Renal cortex interstitium (tissue), 11 donors: Measurements from ENCODE around the gene GSS. TPM values are rescaled to one million over a fixed set of nuclear protein-coding genes. Genes with fewer than 3 reads are reported as not detected.

Source experiments
- DNase-seq, 11 donors: peaks; one replicate each; pipeline ENCODE4 v3.0.0-alpha.2; 2013; ENCODE audit warnings: low read depth in 9 of 11, low spot score in 4 of 11; ENCODE audit errors: extremely low read depth in 1 of 11
- polyA plus RNA-seq, 3 donors: library from polyadenylated mRNA; unstranded; fragments of 120-200 nt; gene quantifications; one replicate each; pipeline ENCODE4 v1.2.1, GENCODE V29; 2013; ENCODE audit not compliant: insufficient read length in 3 of 3

The GSS gene
- polyA plus RNA-seq, 3 donors: 50.1 to 57.9 (median 57.4) TPM

DNA sequence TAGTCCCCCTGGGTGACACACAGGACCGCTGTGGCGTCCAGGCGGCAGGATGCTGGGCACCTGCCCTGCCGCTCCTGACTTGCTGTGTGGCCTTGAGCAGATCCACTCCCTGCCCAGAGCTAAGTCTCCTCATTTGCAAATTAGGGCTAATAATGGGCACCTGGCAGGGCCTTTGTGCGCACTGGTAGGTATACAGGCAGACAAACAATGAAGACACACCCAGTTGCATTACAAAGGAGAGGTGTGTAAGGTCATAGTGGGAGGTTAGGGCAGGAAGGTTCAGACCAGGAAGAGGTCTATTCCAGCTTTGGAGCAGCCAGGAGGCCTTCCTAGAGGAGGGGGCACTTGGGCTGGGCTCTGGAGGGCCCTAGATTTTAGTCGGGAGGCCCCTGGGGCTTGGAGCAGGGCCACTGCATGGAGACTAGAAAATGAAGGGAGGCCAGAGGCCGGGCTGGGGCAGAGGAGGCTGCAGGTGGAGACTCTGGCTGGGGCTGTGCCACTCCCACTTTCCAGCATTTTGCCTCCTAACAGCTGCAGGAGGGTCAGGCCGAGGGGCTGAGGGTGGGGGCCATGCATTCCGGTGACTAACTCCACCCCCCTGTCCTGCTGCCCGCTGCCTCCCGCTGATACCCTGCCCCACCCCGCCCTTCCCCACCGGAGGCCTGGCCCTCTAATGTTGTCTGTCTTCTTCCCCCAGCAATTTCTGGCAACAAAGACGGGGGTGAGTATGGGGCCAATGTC is 28.6 kb upstream of the GSS start:
- DNase-seq: no peak

DNA sequence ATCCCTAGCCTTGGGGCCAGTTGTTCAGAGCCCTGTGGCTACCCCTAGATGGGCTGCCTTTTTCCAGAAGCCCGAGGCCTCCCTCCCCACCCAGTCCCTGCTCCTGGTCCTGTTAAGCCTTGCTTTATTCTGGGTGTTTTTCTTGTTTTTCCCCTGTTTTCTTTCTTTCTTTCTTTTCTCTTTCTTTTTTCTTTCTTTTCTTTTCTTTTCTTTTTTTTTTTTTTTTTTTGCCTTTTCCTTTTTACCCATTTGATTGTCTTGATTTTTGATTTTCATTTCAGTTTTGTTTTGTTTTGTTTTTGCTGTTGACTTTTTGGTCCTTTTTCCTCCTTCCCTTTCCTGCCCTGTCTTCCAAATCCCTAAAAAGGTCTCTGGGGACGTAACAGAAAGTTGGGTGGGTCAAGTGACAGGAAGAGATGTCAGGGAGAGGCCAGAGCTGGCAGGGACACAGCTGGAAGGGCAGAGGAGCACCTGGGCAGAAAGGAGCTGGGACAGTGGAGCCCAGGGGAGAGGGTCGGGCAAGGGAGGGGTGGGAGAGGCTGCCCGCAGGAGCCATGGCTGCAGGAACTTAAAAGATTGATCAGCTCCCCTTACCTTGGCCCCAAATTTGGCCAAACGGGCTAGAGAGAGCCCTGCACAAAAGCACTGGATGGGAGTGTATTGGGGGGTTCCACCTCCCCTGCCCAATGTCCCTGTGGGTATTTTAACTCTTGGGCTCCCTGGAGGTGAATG is 27.6 kb upstream of the GSS start:
- no peak for DNase-seq

DNA sequence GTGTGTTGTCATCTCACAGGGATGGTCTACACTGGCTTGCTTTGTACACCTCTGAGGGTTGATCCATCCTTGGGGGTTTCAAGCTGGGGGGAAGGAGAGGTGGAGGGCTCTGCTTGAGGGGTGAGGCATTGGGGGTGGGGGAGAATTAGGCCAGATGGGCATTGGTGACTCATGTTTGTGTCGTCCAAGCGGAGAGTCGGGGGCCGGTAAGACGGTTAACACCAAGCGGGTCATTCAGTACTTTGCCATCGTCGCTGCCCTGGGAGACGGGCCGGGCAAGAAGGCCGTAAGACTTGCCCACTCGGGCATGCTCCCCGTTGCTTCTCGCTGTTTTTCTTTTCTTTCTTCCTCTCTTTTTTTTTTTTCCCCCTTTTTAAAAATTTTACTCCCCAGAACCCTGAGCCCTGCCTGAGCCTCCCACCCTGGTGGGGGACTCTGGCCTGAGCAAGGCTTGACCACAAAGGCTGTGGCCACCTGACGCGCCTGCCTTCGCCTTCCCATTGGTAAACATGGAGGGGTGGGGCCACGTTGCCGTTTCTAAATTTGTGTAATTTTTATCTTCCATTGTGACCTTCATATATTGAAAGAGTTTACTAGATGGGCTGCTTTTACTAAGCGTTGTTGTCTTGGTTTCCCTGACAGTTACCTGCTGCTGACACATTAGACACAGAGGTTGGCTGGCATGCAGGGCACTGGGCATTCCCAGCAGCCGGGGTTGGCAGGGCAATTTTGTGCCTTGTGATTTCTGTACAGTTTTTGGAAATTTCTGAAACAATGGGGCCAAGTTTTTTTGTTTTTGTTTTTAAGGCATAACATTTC is 26.9 kb upstream of the GSS start:
- no peak for DNase-seq

DNA sequence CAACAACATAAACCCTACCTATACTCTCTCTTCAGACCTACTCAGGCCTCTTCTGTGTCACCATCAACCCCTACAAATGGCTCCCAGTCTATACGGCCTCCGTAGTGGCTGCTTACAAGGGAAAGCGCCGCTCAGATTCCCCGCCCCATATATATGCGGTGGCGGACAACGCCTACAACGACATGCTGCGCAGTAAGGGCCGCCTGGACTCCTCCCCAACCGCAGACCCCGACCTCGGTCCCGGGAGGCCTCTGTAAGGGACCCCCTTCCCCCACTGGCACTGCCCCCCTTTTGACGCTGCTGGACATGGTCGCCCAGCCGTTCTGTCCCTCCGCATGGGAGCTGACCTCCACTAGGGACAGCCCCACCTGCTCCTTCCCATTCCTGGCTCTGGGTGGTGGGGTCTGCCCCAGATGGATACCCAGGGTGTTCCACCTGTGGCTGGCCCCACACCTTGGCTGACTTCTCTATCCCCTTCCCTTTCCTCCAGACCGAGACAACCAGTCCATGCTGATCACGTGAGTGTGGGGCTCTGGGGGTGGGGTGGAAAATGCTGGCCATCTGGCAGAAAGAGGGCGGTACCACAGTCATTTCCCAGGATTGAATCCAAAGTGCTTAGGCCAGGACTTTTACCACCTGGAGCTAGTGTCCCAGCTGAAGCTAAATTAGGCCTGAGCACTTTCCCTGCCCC is 25.1 kb upstream of the GSS start:
- DNase-seq: no peak

DNA sequence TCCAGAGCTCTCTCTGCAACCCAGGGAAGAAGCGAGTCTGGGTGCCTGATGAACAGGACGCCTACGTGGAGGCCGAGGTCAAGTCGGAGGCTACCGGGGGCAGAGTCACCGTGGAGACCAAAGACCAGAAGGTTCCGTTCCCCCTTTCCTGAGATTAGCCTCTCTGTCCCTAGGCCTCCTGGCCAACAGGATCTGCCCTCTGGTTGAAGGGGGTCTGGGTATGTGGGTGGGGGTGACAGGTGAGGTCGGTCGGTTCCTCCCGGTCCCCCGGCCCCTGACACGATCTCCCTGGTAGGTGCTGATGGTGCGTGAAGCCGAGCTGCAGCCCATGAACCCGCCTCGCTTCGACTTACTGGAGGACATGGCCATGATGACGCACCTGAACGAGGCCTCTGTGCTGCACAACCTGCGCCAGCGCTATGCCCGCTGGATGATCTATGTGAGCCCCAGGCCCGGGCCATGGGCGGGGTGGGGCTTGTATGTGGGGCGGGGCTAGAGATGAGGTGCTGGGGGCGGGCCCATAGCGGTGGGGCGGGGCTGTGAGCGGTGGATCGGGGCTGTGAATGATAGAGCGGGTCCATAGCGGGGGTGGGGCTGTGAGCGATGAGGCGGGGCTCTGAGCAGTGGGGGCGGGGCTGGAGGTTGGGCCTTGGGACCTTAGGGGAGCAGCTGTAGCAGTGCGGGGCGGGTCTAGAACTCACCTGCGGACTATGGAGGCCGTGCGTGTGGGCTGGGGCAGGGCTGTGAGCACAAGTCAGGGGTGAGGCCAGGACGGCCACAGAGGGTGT is 24.0 kb upstream of the GSS start:
- DNase-seq: no peak

DNA sequence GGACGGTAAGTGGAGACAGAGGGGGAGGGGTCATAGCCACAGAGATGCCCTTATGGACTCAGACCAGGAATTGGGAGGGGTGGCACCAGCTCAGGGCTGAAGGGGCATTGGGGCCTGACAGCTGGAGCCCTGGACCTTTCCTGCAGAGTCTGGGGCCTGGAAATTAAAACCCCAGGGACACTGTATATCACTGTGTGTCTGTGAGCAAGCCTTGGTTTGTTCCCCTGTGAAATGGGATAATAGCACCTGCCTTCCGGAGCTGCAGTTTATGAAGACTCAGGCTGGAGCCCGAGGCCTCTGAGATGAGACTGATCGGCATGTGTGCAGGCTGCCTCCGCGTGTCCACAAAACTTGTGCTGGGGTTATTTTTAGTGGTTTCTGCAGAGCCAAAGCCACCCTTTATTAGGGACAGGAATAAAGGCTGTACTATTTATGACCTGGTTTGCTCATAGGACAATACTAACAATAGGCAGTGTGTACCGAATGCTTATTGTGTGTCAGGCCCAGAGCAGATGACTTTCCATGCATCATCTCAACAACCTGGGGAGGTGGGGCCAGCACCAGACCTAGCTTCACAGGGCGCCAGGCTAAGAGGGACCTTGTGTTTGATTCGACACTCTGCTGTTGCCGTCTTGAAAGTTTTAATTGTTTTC is 22.6 kb upstream of the GSS start:
- DNase-seq: no peak

DNA sequence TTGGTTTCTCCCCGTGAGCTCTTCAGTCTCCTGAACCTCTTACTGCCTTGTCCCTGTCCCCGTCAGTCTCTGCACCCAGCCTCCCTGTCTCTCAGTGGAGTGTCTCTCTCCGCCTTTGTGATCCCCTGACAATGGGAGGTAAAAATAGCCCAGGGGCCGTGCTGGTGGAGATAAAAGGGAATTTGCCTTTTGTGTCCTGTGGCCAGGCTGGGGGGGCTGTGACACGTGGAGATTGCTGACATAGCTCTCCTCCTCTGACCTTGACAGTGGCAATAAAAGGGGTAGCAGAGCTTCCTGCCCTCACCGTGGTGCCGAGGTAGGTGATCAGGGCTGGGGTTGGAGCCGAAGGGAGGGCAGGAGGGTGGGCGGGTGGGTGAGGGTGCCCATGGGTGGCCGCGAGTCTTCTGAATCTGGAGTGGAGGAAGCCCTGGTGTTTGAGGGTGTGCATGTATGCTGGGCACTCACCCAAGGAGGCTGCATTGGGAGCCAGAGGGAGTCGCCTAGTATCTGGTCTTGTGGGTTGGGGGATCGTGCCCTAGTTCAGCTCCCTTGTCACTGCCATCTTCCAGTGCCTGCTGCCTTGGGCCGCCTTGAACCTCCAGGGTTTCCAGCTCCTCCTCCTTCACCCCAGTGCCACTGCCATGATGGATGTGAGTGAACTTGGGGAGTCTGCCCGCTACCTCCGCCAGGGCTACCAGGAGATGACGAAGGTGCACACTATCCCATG is 21.9 kb upstream of the GSS start:
- DNase-seq: no peak

DNA sequence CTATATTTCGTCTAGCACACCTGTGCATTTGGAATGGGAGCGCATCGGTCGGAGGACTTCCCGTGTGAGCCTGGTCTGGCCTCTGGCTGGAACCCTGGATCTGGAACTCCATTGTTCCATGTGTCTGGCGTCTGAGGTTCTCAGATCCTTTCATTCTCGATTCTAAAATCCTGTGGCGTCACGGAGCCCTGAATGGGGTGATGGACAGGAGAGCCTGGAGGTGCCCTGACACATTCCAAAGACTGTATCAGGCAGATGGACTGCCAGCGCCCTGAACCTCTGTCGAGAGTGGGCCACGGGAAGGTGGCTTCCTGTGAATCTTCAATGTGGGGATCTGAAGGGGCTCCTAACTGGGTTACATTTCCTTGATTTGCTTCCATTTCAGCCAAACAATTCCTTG is 20.7 kb upstream of the GSS start:
- DNase-seq: no peak

DNA sequence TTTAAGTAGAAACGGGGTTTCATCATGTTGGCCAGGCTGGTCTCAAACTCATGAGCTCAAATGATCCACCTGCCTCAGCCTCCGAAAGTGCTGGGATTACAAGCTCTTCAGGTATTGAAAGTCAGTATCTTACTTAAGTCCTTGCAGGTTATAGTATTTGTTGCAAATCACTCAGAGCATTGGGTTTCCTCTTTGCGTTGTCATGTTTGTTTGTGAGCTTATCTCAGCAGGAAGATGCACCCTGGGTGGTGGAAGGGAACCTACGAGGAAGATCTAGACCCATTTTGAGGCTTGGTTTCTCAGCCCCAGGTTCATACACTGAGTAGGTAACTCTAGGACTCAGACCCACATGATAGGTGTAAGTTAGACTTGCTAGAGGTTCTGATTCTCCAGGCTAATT is 18.6 kb upstream of the GSS start:
- no peak for DNase-seq

DNA sequence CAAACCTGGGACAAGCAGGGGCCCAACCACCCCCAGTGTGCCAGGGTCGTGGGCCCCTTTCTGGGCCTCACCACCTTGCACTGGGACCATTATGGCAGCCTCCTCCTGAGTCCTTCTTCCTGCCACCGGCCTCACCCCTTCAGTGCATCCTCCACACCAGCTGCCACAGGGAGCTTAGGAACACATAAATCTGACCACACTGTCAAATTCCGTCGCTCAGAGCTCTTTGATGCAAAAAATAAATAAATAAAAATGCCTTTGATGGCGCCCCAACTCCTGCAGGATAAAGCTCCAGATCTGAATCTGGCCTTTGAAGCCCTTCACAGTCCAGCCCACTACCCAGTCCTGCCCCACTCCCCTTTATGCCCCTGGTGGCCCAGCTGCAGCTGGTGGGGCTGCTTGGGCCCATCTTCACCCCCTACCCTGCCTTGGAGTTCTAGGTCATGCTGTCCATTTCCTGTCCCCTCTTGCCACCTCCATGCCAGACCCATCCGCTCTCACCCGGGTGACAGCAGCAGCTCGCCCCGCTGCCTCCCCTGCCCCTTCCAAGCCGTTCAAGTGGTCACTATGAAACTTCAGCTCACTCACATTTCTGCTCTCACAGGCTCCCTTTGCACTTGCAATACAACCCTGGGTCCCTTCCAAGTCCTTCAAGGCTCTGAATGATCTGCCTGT is 16.1 kb upstream of the GSS start:
- no peak for DNase-seq

DNA sequence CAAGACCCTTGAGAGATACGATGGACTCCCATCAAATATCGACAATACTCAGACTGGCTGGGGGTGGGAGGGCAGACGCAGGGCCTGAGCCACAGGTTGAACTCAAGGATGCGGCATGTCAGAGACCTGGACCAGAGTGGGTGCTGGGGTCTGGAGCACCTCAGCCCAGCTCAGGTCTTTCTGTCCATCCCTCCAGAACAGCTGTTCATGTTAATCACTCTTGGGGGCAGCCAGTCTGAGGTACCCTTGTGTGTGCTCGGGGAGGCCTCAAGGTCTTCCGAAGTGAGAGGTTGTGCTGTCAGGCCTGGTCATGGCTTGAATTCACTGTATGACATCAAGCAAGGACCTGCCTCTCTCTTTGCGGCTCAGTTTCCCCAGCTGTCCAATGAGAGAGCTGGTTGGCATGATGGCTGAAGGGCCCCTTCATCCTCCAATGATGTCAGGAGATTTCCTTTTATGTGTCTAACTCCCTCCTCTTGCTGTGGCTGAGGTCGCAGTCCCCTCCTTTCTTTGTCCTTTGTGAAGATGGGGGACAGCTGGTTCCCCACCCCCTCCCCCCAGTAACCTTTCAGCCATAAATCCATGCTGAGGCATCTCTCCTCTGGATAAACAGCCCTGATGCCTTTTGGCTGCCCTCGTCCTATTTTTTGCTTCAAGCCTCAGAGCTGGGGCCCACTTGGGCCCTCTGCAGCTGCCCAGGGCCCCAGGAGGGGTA is 15.4 kb upstream of the GSS start:
- no peak for DNase-seq

DNA sequence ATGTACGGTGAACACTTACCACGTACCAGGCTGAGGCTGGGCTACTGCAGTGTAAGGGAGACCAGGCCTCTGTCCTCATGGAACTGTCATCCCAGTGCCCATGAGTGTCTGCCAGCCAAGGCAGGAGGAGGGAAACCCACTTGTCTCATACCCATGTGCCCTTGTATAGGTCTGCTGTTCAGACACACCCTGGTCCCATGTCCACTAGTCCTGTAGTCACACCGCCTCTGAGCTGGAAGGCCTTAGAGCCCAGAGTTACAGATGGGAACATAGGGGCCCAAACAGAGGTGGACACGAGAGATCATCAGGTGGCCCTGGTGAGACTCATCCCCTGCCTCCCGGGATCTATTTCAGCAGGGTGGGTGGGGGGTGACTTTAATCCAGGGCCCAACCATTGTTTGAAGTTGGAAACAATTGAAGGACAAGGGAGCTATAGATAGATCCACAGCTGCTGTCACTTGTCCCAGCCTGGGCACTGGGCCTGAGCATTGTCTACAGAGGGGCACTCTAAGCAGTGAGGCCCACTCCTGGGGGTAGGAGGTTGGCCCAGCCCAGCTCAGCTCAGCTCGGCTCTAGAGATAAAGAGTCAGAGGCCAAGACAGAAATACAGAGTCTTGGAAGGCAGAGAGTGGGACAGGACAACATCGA is 14.7 kb upstream of the GSS start:
- DNase-seq: no peak

DNA sequence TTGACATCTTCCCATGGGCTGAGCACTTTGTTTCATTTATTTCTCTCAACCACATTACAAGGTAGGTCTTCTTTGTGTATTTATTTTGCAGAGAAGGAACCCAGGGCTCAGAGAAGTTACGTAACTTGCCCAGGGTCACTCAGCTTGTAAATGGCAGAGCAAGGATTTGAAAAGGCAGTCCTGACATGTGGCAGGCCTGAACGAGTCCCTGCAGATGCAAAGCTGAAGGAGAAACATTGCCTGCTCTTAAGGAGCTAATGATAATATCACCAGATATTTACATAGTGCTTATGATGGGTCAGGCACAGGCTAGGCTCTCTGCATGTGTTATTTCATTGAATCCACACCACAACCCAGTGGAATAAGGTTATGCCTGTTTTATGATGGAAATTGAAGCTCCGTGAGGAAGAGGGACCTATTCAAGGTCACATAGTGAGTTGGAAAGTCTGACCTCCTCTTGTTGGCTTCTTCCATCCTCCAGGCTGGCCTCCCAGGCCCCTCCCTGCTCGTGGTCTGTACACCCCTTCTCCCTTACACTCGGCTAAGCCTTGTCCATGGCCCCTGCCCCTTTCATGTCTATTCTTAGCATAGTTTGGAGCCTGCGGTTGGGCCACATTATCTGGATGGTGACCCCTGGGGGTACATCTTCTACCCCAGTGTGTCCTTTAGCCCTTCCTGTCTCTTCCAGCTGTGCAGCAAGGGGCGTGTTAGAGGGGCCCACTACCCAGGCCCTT is 12.6 kb upstream of the GSS start:
- DNase-seq: no peak

DNA sequence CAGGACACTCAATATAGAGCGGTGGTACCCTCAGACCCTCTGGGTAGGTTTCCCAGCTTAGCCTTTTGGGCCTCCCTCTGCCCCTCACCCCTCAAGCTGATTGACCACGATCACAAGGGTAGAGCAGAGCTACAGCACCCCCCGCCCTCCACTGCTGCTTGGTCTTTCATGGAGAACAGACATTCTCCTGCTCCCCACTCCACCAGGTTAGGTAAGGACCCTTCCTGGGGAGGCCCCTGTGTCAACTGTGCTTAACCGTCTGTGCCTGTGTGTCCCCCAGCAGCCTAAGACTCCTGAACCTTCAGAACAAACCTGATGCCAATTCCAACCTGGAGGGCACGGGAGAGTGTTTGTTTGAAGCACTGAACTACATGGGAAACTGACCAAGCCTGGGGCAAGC is 11.8 kb upstream of the GSS start:
- DNase-seq: no peak

DNA sequence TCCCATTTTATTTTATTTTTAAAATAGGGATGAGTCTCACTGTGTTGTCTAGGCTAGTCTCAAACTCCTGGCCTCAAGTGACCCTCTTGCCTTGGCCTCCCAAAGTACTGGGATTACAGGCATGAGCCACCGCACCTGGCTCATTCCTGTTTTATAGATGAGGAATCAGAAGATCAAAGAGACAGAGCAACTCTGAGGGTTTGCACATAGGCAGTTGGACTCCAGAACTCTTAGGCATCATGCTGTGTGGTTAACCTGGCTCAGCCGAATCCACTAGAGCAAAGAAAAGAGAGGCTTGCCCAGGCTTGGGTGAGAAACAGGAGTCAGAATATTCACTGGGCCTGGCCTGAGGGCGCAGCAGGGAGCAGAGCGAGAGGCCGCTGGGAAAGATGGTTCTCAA is 9.4 kb upstream of the GSS start:
- DNase-seq: no peak
